ENCODE measurements around the gene MYO7B. TPM values are rescaled to one million over a fixed set of nuclear protein-coding genes. Genes with fewer than 3 reads are reported as not detected.
A peak's percentile ranks its signal among the peaks of the same experiment; 100 is the strongest.

Gene MYO7B
- total RNA-seq (1 to 10 TPM in 2 of 5 experiments, under 1 TPM in 1, not detected in 2; 0.29 to 5.9 (median 1.3) TPM), polyA plus RNA-seq (not detected), total RNA-seq (not detected)

DNA sequence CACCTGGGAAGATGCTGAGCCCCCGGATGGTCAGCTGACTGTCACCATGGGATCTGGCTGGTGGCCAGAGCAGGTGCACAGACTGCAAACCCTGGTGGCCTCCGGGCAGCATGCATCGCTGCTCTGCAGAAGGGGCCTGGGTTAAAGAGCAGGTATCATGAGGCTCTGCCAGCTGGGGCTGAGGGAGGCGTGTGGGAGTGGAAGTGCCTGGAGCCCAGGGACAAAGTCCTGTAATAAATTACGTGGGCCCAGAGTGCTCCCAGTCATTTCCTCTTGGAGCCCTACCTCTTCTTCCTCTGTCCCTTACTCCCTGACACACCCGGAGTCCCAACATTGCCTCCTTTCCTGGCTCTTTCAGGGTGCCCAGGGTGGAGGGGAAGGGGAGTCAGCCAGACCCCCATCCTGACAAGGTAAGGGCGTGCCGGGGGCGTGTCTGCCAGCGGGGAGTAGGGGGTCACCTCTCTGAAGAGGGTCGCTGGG lies at the start of gene MYO7B:
Gene MYO7B, plus strand, starts transcription at position 262 of the 480 bp plus-strand sequence. CDS start 24,040 bp downstream, outside the sequence.
- H3K27ac Mint-ChIP-seq, result no peak within 1 kb of the TSS
- ChIA-PET CTCF (no interaction called here), POLR2A (no interaction called here)
- no peaks in the 10 kb centered on the region for H3K4me1 ChIP-seq (ENCODE audit: control insufficient read depth in 2 of 2, insufficient read depth in 2 of 2, low read length in 2 of 2)
- peaks cover 0 to 3% of the 10 kb centered on the region in 2 donors for H3K27me3 ChIP-seq (ENCODE audit: control insufficient read depth in 2 of 2, insufficient read depth in 2 of 2, low read length in 2 of 2)
- peaks cover 0 to 28% (median 0%) of the 10 kb centered on the region in 5 donors for H3K27me3 Mint-ChIP-seq
- H3K27ac ChIP-seq (ENCODE audit: low read depth, low read length), result no peak within 1 kb of the TSS
- ATAC-seq (no peak), DNase-seq (peak in 1 of 9 donors; percentile 15)
- no peak within 1 kb of the TSS for H3K4me3 ChIP-seq (ENCODE audit: low read length)
- intact Hi-C loops (cut with micrococcal nuclease), result no loop called here
- no peaks in the 10 kb centered on the region for H3K36me3 ChIP-seq (ENCODE audit: control insufficient read depth in 2 of 3, insufficient read depth in 3 of 3, low read length in 3 of 3)
- H3K4me3 Mint-ChIP-seq, result no peak within 1 kb of the TSS
- H3K36me3 Mint-ChIP-seq, result peaks cover 0 to 4% (median 0%) of the 10 kb centered on the region in 5 donors
- H3K9me3 ChIP-seq (ENCODE audit: control insufficient read depth in 2 of 3, low read length in 3 of 3), result no peaks in the 10 kb centered on the region
- peaks cover 0 to 3% (median 0%) of the 10 kb centered on the region in 11 donors for H3K9me3 Mint-ChIP-seq
- H3K4me1 Mint-ChIP-seq, result no peaks in the 10 kb centered on the region

DNA sequence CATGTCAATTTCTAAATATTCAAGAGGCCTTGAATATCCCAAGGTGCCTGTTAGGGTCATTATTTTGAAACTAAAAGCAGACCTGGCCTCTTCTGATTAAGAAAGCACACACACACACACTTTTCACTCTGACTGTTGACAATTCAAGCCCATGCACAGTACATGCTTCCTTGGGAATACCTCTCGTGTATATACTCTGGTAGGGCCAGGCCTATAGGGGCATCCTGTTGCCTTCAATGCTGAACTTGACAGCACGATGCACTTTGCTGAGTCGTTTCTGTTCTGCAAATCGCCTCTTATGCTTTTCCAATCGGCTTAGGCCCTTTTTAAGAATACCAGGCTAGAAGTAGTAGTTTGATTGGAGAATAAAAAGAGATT lies 49.8 kb upstream of the MYO7B start:
- Mint-ChIP-seq H3K4me3 (peak overlapping the region in 8 of 10 donors; percentile 30 to 71 (median 56)), H3K36me3 (peaks cover 27 to 50% (median 36%) of the 10 kb centered on the region in 5 donors), H3K4me1 (peaks cover 9 to 39% (median 35%) of the 10 kb centered on the region in 7 donors), H3K27me3 (no peaks in the 10 kb centered on the region), H3K9me3 (no peaks in the 10 kb centered on the region), H3K27ac (peak overlapping the region; percentile 75 to 88 (median 80))
- CTCF ChIA-PET, result no interaction called here
- DNase-seq, result no peak
- Histone ChIP-seq H3K4me3 (ENCODE audit: low read length) (no peak overlapping the region), H3K27me3 (ENCODE audit: control insufficient read depth in 2 of 2, insufficient read depth in 2 of 2, low read length in 2 of 2) (no peaks in the 10 kb centered on the region), H3K9me3 (ENCODE audit: control insufficient read depth in 2 of 3, low read length in 3 of 3) (no peaks in the 10 kb centered on the region), H3K36me3 (ENCODE audit: control insufficient read depth in 2 of 3, insufficient read depth in 3 of 3, low read length in 3 of 3) (peaks cover 12 to 87% (median 14%) of the 10 kb centered on the region in 3 experiments), H3K4me1 (ENCODE audit: control insufficient read depth in 2 of 2, insufficient read depth in 2 of 2, low read length in 2 of 2) (peaks cover 0 to 4% of the 10 kb centered on the region in 2 donors), H3K27ac (ENCODE audit: low read depth, low read length) (peak overlapping the region; percentile 36)
- POLR2A ChIA-PET, result no interaction called here
- intact Hi-C loops (cut with micrococcal nuclease), result loop anchor here in 1 of 2 donors (1.0 to 2.0 kb wide), 2 partner anchors 10 to 41 kb away; partner anchors contain the start of gene IWS1
- ATAC-seq, result peak; percentile 31

DNA sequence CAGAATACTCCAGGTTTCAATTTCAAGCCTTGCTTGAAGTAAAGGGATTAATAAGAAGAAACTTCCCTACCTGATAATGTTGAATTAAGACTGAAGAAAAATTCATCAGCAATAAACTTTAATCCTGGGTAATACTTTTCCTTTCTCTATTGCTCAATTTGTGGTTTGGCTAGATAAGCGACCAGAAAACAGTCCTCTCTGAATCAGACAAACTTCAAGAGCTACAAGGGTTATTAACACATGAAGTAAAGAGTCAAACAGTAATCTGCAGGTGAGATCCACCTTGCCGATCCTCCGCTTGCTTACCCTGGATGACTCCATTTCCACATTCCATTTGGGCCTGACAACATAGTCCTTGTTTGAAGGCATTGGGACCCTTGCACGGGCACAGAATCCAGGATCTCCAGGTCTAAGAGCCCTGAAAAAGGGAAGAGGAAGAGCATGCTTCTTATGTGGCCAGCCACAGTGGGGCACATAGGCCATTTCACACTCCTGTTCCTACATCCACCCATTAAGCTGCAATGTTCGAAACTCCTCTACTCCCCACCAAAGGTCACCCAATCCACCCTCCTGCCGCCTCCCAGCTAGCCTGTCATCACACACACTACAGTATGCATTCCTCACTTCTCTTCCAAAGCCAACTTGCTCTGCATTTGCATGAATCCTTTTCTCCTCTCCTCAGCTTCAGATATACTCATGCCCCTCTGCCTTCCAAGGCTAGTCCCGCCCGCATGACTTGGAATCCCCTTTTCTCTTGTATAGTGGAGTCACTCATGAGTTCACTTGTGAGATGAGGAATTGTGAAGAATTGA lies 49.0 kb upstream of the MYO7B start:
- POLR2A ChIA-PET, result no interaction called here
- intact Hi-C loops (cut with micrococcal nuclease), result no loop called here
- ATAC-seq, result peak; percentile 29
- Histone ChIP-seq H3K4me1 (ENCODE audit: control insufficient read depth in 2 of 2, insufficient read depth in 2 of 2, low read length in 2 of 2) (peaks cover 0 to 4% of the 10 kb centered on the region in 2 donors), H3K36me3 (ENCODE audit: control insufficient read depth in 2 of 3, insufficient read depth in 3 of 3, low read length in 3 of 3) (peaks cover 12 to 87% (median 15%) of the 10 kb centered on the region in 3 experiments), H3K9me3 (ENCODE audit: control insufficient read depth in 2 of 3, low read length in 3 of 3) (no peaks in the 10 kb centered on the region), H3K27me3 (ENCODE audit: control insufficient read depth in 2 of 2, insufficient read depth in 2 of 2, low read length in 2 of 2) (no peaks in the 10 kb centered on the region), H3K27ac (ENCODE audit: low read depth, low read length) (peak overlapping the region; percentile 36), H3K4me3 (ENCODE audit: low read length) (no peak overlapping the region)
- Mint-ChIP-seq H3K27ac (peak overlapping the region; percentile 75 to 88 (median 80)), H3K27me3 (no peaks in the 10 kb centered on the region), H3K36me3 (peaks cover 31 to 51% (median 39%) of the 10 kb centered on the region in 5 donors), H3K4me3 (peak overlapping the region in 8 of 10 donors; percentile 0 to 71 (median 50)), H3K4me1 (peaks cover 9 to 39% (median 35%) of the 10 kb centered on the region in 7 donors), H3K9me3 (no peaks in the 10 kb centered on the region)
- CTCF ChIA-PET, result interaction anchor here (0.8 kb wide), 1 partner anchor 289 kb away, joined by 4 read pairs; no protein-coding TSS in a partner anchor
- no peak for DNase-seq

DNA sequence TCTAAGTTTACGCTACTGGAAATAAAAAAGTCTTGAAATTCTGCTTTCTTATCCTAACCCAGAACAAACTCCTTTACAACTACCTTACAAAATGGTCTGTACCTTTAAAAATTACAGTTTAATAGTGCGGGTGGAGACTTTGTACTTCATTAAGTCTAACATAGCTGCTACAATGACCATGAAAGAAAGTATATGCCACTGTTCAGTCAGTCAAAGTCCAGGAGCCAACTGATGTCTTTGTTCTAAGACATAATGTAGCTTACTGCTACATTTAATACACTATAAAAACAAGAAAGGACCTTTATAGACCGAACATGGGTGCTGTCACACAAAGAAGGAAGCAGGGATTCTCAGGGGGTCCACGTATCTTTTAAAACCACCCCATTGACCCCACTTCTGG lies 45.2 kb upstream of the MYO7B start:
- no peaks in the 10 kb centered on the region for H3K27me3 ChIP-seq (ENCODE audit: control insufficient read depth in 2 of 2, insufficient read depth in 2 of 2, low read length in 2 of 2)
- no peak overlapping the region for H3K27ac ChIP-seq (ENCODE audit: low read depth, low read length)
- POLR2A ChIA-PET, result no interaction called here
- CTCF ChIA-PET, result interaction anchor here (0.6 to 1.9 kb wide), 3 partner anchors 11 to 15 kb away, joined by 3 to 8 read pairs (median 7); no protein-coding TSS in a partner anchor
- H3K9me3 Mint-ChIP-seq, result no peaks in the 10 kb centered on the region
- H3K9me3 ChIP-seq (ENCODE audit: control insufficient read depth in 2 of 3, low read length in 3 of 3), result no peaks in the 10 kb centered on the region
- H3K36me3 ChIP-seq (ENCODE audit: control insufficient read depth in 2 of 3, insufficient read depth in 3 of 3, low read length in 3 of 3), result peaks cover 21 to 87% (median 32%) of the 10 kb centered on the region in 3 experiments
- H3K4me3 Mint-ChIP-seq, result no peak overlapping the region
- peak overlapping the region in 1 of 9 donors; percentile 47 for H3K27ac Mint-ChIP-seq
- peaks cover 19 to 62% (median 45%) of the 10 kb centered on the region in 5 donors for H3K36me3 Mint-ChIP-seq
- H3K4me1 ChIP-seq (ENCODE audit: control insufficient read depth in 2 of 2, insufficient read depth in 2 of 2, low read length in 2 of 2), result peaks cover 0 to 4% of the 10 kb centered on the region in 2 donors
- ATAC-seq (no peak), DNase-seq (no peak)
- no peak overlapping the region for H3K4me3 ChIP-seq (ENCODE audit: low read length)
- intact Hi-C loops (cut with micrococcal nuclease), result no loop called here
- no peaks in the 10 kb centered on the region for H3K27me3 Mint-ChIP-seq
- H3K4me1 Mint-ChIP-seq, result peaks cover 9 to 34% (median 30%) of the 10 kb centered on the region in 7 donors

DNA sequence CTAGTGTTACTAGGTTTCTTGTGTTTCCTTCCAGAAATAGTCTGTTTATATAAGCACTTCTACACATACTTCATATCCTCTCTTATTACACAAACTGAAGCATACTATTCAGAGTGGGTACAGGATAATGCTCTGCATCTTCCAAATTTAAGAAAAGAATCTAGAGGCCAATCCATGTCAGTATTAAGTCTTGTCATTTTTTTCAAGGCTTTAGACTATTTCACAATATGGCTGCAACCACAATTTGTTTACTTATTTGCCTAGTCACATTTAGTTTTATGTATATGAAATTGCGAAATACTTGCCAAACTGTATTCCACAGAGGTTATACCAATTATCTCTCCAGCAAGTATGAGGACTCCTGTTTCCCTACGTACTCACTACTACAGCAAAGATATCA lies 37.1 kb upstream of the MYO7B start:
- POLR2A ChIA-PET, result no interaction called here
- Histone ChIP-seq H3K27ac (ENCODE audit: low read depth, low read length) (no peak overlapping the region), H3K27me3 (ENCODE audit: control insufficient read depth in 2 of 2, insufficient read depth in 2 of 2, low read length in 2 of 2) (no peaks in the 10 kb centered on the region), H3K4me1 (ENCODE audit: control insufficient read depth in 2 of 2, insufficient read depth in 2 of 2, low read length in 2 of 2) (no peaks in the 10 kb centered on the region), H3K4me3 (ENCODE audit: low read length) (no peak overlapping the region), H3K36me3 (ENCODE audit: control insufficient read depth in 2 of 3, insufficient read depth in 3 of 3, low read length in 3 of 3) (peaks cover 28 to 74% (median 28%) of the 10 kb centered on the region in 3 experiments), H3K9me3 (ENCODE audit: control insufficient read depth in 2 of 3, low read length in 3 of 3) (no peaks in the 10 kb centered on the region)
- CTCF ChIA-PET, result no interaction called here
- Mint-ChIP-seq H3K27me3 (no peaks in the 10 kb centered on the region), H3K27ac (peak overlapping the region in 7 of 9 donors; percentile 1 to 62 (median 39)), H3K4me1 (peaks cover 0 to 15% (median 3%) of the 10 kb centered on the region in 7 donors), H3K36me3 (peaks cover 16 to 79% (median 30%) of the 10 kb centered on the region in 5 donors), H3K9me3 (no peaks in the 10 kb centered on the region), H3K4me3 (no peak overlapping the region)
- intact Hi-C loops (cut with micrococcal nuclease), result no loop called here
- DNase-seq (no peak), ATAC-seq (no peak)

DNA sequence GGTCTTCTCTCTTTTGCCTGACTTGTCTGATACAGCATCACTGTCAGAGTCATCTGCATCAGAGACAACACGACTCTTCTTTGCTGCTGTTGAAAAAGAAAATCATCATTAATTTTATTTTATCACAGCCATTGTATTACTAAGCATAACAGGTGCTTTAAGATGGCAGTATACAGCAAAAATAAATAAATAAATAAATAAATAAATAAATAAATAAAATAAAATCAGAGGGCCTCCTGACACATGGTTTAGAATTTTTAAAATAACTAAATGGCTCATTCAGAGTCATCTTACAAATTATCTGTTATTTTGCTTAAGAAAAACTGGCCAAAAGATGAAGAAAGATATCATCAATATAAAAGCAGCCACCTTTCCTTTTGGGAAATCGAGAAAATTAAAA lies 32.0 kb upstream of the MYO7B start:
- CTCF ChIA-PET, result no interaction called here
- peak overlapping the region in 6 of 9 donors; percentile 17 to 77 (median 63) for H3K27ac Mint-ChIP-seq

More for the DNA sequence above, 32.0 kb upstream of the MYO7B start:
- no peak overlapping the region for H3K27ac ChIP-seq (ENCODE audit: low read depth, low read length)
- ATAC-seq, result no peak
- Mint-ChIP-seq H3K27me3 (no peaks in the 10 kb centered on the region), H3K4me3 (no peak overlapping the region), H3K36me3 (peaks cover 21 to 57% (median 28%) of the 10 kb centered on the region in 5 donors), H3K4me1 (peaks cover 10 to 29% (median 21%) of the 10 kb centered on the region in 7 donors), H3K9me3 (no peaks in the 10 kb centered on the region)
- no peaks in the 10 kb centered on the region for H3K4me1 ChIP-seq (ENCODE audit: control insufficient read depth in 2 of 2, insufficient read depth in 2 of 2, low read length in 2 of 2)
- no peak for DNase-seq
- POLR2A ChIA-PET, result interaction anchor here (0.6 kb wide), 1 partner anchor 286 kb away, joined by 3 read pairs; no protein-coding TSS in a partner anchor
- no peak overlapping the region for H3K4me3 ChIP-seq (ENCODE audit: low read length)
- intact Hi-C loops (cut with micrococcal nuclease), result no loop called here
- H3K27me3 ChIP-seq (ENCODE audit: control insufficient read depth in 2 of 2, insufficient read depth in 2 of 2, low read length in 2 of 2), result no peaks in the 10 kb centered on the region
- peaks cover 32 to 64% (median 34%) of the 10 kb centered on the region in 3 experiments for H3K36me3 ChIP-seq (ENCODE audit: control insufficient read depth in 2 of 3, insufficient read depth in 3 of 3, low read length in 3 of 3)
- no peaks in the 10 kb centered on the region for H3K9me3 ChIP-seq (ENCODE audit: control insufficient read depth in 2 of 3, low read length in 3 of 3)
